HG03280 (cell line): ENCODE data around the gene TMEM69.
"Not testable (repeated sequence)": the region's sequence is repeated elsewhere in the genome, so short reads cannot be mapped to it uniquely, and the experiment has no call there.

Source experiments
- ATAC-seq: cut with Tn5 transposase; IDR thresholded peaks from one replicate; pipeline ENCODE4 v1.9.1; 2021; ENCODE audit warnings: mild to moderate bottlenecking, moderate library complexity; ENCODE audit not compliant: unreplicated experiment

Gene TMEM69

DNA sequence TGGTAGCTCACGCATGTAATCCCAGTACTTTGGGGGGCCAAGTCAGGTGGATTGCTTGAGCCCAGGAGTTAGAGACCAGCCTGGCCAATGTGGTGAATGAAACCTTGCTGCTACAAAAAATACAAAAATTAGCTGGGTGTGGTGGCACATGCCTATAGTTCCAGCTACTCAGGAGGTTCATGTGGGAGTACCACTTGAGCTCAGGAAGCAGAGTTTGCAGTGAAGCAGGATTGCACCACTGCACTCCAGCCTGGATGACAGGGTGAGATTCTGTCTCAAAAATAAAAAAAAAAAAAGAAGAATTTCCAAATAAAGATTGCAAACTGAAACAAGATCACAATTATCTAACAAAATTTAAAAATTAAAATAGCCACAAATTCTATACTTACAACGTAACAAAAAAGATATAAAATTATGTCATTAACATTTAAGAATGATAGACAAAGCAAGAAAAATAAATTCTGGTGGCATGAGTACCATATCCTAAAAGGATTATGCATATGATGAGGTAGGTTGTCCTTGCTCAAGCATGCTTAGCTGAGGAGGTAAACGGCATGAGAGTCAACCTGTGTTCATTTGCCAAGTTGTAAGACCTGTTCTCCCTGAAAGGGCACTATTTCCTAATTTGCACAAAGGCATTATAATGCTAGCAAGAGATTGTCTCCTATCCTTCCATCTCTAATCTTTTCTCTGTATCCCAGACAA, 42.2 kb downstream of the TMEM69 start:
- no peak for ATAC-seq

DNA sequence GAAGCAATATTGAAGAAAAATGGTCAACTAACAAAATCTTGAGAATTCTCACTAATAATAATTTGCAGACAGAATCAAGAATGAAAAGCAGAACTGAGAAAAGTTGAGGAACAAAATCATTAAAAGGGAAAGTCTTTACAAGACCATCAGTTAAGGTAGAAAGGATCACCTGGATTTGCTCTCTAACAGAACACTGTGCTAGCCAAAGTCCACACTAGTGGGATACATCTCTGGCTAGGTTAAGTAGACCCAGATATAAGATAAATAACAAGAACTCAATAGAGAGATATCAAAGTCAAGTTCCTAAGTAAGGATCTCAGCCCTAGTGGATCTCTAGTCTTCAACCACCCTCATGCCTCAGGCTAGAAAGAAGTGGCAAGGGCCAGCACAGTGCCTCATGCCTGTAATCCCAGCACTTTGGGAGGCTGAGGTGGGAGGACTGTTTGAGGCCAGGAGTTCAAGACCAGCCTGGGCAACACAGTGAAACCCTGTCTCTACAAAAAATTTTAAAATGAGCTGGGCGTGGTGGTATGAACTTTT, 42.9 kb downstream of the TMEM69 start:
- no peak for ATAC-seq

GRCh38 chr1:45739137-45739536, 51.2 kb downstream of the TMEM69 start:
- ATAC-seq, result no peak

GRCh38 chr1:45739641-45740156, 51.7 kb downstream of the TMEM69 start:
- ATAC-seq, result not testable (repeated sequence)
